Activated CD4-positive, alpha-beta T cell treated with anti-CD3 and anti-CD28 coated beads, Interleukin-2, amount 50 U/mL, for 24 hours (primary cell): ENCODE results near the gene MNAT1.

Experiments used
- DNase-seq, 2 donors: peaks; one replicate each; pipeline ENCODE4 v3.0.0-alpha.2; 2020; ENCODE audit warnings: low read depth in 1 of 2, low spot score in 1 of 2

Gene MNAT1

GRCh38 chr14:61019537-61019936 is 285.0 kb downstream of the MNAT1 start:
- no peak for DNase-seq
